Keratinocyte (primary cell): ENCODE data around the gene SNX8. TPM values are rescaled to one million over a fixed set of nuclear protein-coding genes. Genes with fewer than 3 reads are reported as not detected.

Experiments
- DNase-seq: peaks from one replicate; pipeline ENCODE4 v3.0.0-alpha.2; 2011; ENCODE audit warnings: low read depth, missing footprints, low spot score
- FAIRE-seq: peaks from 2 replicates; lab custom pipeline; 2011; peaks lifted over from hg19 to GRCh38; lab: Jason Lieb, UNC
- H2AFZ ChIP-seq: 2 replicates; pipeline ENCODE4 v1.6.0; 2012; ENCODE audit warnings: low read length, control low read depth, inconsistent platforms; ENCODE audit not compliant: control insufficient read depth
- H3K27ac ChIP-seq: 2 replicates; pipeline ENCODE4 v1.5.1; 2011; ENCODE audit warnings: low read length; ENCODE audit not compliant: control insufficient read depth, insufficient read depth
- H3K27me3 ChIP-seq: 3 replicates; pipeline ENCODE4 v1.6.0; 2011; ENCODE audit warnings: low read length; ENCODE audit not compliant: control insufficient read depth, insufficient read depth; ENCODE audit errors: extremely low read depth
- H3K36me3 ChIP-seq, 2 experiments: 2 replicates in 1 of 2; 3 replicates in 1 of 2; pipeline ENCODE4 v1.5.1; 2011; ENCODE audit warnings: low read length in 2 of 2, mild to moderate bottlenecking in 1 of 2; ENCODE audit not compliant: control insufficient read depth in 2 of 2, insufficient read depth in 2 of 2; ENCODE audit errors: extremely low read depth in 1 of 2
- H3K4me1 ChIP-seq: 3 replicates; pipeline ENCODE4 v1.5.1; 2011; ENCODE audit warnings: low read length; ENCODE audit not compliant: control insufficient read depth, insufficient read depth; ENCODE audit errors: extremely low read depth
- H3K4me2 ChIP-seq: 3 replicates; pipeline ENCODE4 v1.6.0; 2011; ENCODE audit warnings: low read depth, low read length; ENCODE audit not compliant: control insufficient read depth, insufficient read depth; ENCODE audit errors: extremely low read depth
- H3K4me3 ChIP-seq, 3 experiments: fragments of 200-600 bp in 1 of 3; sonication (generic) in 1 of 3; 2 replicates in 2 of 3; 3 replicates in 1 of 3; pipeline ENCODE4 v1.5.1; 2011 to 2016; ENCODE audit warnings: low read length in 3 of 3, mild to moderate bottlenecking in 3 of 3, control low read depth in 2 of 3, inconsistent platforms in 1 of 3, low read depth in 1 of 3, mixed read lengths in 1 of 3, mixed run types in 1 of 3, moderate library complexity in 1 of 3; ENCODE audit not compliant: control insufficient read depth in 2 of 3, insufficient read depth in 2 of 3; ENCODE audit errors: extremely low read depth in 1 of 3
- H3K79me2 ChIP-seq: 2 replicates; pipeline ENCODE4 v1.6.0; 2012; ENCODE audit warnings: low read length; ENCODE audit not compliant: control insufficient read depth, insufficient read depth
- H3K9ac ChIP-seq: 3 replicates; pipeline ENCODE4 v1.6.0; 2011; ENCODE audit warnings: low read length; ENCODE audit not compliant: control insufficient read depth, insufficient read depth; ENCODE audit errors: extremely low read depth
- H3K9me1 ChIP-seq: 3 replicates; pipeline ENCODE4 v1.6.0; 2011; ENCODE audit warnings: low read length; ENCODE audit not compliant: control insufficient read depth, insufficient read depth; ENCODE audit errors: extremely low read depth
- H3K9me3 ChIP-seq: 2 replicates; pipeline ENCODE4 v1.5.1; 2012; ENCODE audit warnings: low read depth, low read length; ENCODE audit not compliant: control insufficient read depth
- H4K20me1 ChIP-seq: 3 replicates; pipeline ENCODE4 v1.6.0; 2011; ENCODE audit warnings: low read length; ENCODE audit not compliant: control insufficient read depth, insufficient read depth; ENCODE audit errors: extremely low read depth
- EZH2 ChIP-seq: IDR thresholded peaks from one replicate; pipeline ENCODE4 v1.6.1; 2012; ENCODE audit warnings: inconsistent platforms, mild to moderate bottlenecking, low read length, moderate library complexity
- dilution Hi-C: fragments of 300-500 bp; cut with MboI; formaldehyde crosslinking; loops from one replicate; pipeline ENCODE4 v1.7.0; 2020; ENCODE audit warnings: low sequenced_read_pairs; ENCODE audit not compliant: extremely low pct_ligation_motif_present
- polyA plus RNA-seq, 5 experiments: library from polyadenylated mRNA; depleted of rRNA in 3 of 5; stranded (reverse) in 3 of 5; stranded (forward) in 1 of 5; unstranded in 1 of 5; fragments of >200 nt; gene quantifications; 1 replicate in 1 of 5; 2 replicates in 3 of 5; 3 replicates in 1 of 5; pipeline versions ENCODE4 v1.2.1 to v1.2.3, GENCODE V29; 2011 to 2012; ENCODE audit warnings: missing spikeins in 2 of 5, low read depth in 1 of 5, low replicate concordance in 1 of 5
- TF ChIP-seq, protein P1 (sequence below), 3 experiments: IDR thresholded peaks in 1 of 3; conservative IDR thresholded peaks in 1 of 3; optimal IDR thresholded peaks in 1 of 3; 2 replicates in 2 of 3; 3 replicates in 1 of 3; pipeline versions ENCODE3 to v1.5.1; 2011; ENCODE audit warnings: low read length in 3 of 3, mild to moderate bottlenecking in 3 of 3, moderate library complexity in 2 of 3, control low read depth in 1 of 3, inconsistent platforms in 1 of 3; ENCODE audit not compliant: insufficient read depth in 2 of 3; ENCODE audit errors: extremely low read depth in 1 of 3

The SNX8 gene
- polyA plus RNA-seq, 1 donor (not counting 4 experiments of a cell fraction or from before 2014, with no cell fraction given) = 24.2 TPM

DNA sequence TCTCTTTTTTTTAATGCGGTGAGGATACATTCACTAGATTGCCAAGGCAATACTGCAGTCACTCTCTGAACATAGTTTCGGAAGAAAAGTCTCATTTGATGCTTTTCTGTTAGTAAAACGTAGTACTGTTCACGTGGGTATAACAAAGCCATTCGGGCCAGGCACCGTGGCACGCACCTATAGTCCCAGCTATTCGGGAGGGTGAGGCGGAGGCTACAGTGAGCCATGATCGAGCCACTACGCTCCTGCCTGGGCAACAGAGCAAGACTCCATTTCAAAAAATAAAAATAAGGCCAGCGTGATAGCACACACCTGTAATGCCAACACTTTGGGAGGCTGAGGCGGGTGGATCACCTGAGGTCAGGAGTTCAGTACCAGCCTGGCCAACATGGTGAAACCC is 24.6 kb downstream of the SNX8 start:
- Histone ChIP-seq H3K79me2 (no peaks in the 10 kb centered on the region), H3K4me1 (no peaks in the 10 kb centered on the region), H4K20me1 (no peaks in the 10 kb centered on the region), H3K36me3 (no peaks in the 10 kb centered on the region), H3K27me3 (no peaks in the 10 kb centered on the region), H3K9me3 (no peaks in the 10 kb centered on the region), H3K9ac (no peak overlapping the region), H3K4me3 (no peak overlapping the region), H3K27ac (no peak overlapping the region), H3K4me2 (no peak overlapping the region), H2AFZ (no peak overlapping the region), H3K9me1 (no peaks in the 10 kb centered on the region)
- TF ChIP-seq, protein P1, sequence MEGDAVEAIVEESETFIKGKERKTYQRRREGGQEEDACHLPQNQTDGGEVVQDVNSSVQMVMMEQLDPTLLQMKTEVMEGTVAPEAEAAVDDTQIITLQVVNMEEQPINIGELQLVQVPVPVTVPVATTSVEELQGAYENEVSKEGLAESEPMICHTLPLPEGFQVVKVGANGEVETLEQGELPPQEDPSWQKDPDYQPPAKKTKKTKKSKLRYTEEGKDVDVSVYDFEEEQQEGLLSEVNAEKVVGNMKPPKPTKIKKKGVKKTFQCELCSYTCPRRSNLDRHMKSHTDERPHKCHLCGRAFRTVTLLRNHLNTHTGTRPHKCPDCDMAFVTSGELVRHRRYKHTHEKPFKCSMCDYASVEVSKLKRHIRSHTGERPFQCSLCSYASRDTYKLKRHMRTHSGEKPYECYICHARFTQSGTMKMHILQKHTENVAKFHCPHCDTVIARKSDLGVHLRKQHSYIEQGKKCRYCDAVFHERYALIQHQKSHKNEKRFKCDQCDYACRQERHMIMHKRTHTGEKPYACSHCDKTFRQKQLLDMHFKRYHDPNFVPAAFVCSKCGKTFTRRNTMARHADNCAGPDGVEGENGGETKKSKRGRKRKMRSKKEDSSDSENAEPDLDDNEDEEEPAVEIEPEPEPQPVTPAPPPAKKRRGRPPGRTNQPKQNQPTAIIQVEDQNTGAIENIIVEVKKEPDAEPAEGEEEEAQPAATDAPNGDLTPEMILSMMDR (optimal IDR thresholded peaks at IDR 0.05 in 1 of 3, IDR thresholded peaks at IDR 0.05 in 1 of 3, conservative IDR thresholded peaks at IDR 0.05 in 1 of 3; ENCODE audit: extremely low read depth in 1 of 3, insufficient read depth in 2 of 3, low read length in 3 of 3) = no peak
- TF ChIP-seq EZH2 = no peak
- dilution Hi-C loops = no loop called here
- FAIRE-seq (no peak), DNase-seq (no peak)

DNA sequence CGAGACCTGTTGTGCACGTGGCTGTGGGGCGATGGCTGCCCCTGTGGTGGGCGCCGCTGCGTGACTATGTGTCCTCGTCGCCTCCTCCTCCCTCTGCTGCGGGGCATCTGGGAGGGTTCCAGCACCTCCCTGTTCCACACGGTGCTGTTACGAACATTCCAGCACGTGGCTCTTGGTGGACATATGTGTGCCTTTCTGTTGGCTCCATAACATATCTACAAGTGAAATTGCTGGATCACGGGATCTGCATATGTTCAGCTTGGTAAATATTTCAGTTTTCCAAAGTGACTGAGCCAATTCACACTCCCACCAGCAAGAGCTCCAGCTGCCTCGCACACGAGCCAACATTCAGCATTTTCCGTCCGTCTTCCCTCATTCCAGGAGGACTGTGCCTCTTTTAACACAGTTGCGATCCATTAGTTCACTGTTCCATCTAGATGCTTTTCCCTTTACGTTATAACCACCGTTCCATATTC is 25.1 kb downstream of the SNX8 start:
- H3K9ac ChIP-seq = no peak overlapping the region
- H3K27me3 ChIP-seq = no peaks in the 10 kb centered on the region
- FAIRE-seq = no peak
- no peak overlapping the region for H2AFZ ChIP-seq
- TF ChIP-seq, protein P1 (optimal IDR thresholded peaks at IDR 0.05 in 1 of 3, IDR thresholded peaks at IDR 0.05 in 1 of 3, conservative IDR thresholded peaks at IDR 0.05 in 1 of 3; ENCODE audit: extremely low read depth in 1 of 3, insufficient read depth in 2 of 3, low read length in 3 of 3) = no peak
- TF ChIP-seq EZH2 = no peak
- H3K4me3 ChIP-seq = no peak overlapping the region
- no peaks in the 10 kb centered on the region for H3K9me3 ChIP-seq
- H3K36me3 ChIP-seq = no peaks in the 10 kb centered on the region
- DNase-seq = no peak
- H3K27ac ChIP-seq = no peak overlapping the region
- H3K9me1 ChIP-seq = no peaks in the 10 kb centered on the region
- no peaks in the 10 kb centered on the region for H3K79me2 ChIP-seq
- H3K4me2 ChIP-seq = no peak overlapping the region
- H4K20me1 ChIP-seq = no peaks in the 10 kb centered on the region
- dilution Hi-C loops = no loop called here
- no peaks in the 10 kb centered on the region for H3K4me1 ChIP-seq
